GM12891 (cell line): Measurements from ENCODE around the gene PITPNM1.

Experiments used
- POLR2A ChIP-seq: IDR thresholded peaks from 2 replicates; pipeline ENCODE4 v1.6.1; 2011; ENCODE audit warnings: low read depth, low read length, control low read depth
- POLR2AphosphoS5 ChIP-seq: IDR thresholded peaks from 2 replicates; pipeline ENCODE4 v1.6.1; 2011; ENCODE audit warnings: low read depth, low read length, control low read depth
- POU2F2 ChIP-seq: IDR thresholded peaks from 2 replicates; pipeline ENCODE4 v1.6.1; 2011; ENCODE audit warnings: low read depth, mild to moderate bottlenecking, control low read depth, low read length, moderate library complexity
- TAF1 ChIP-seq: IDR thresholded peaks from 2 replicates; pipeline ENCODE4 v1.6.1; 2011; ENCODE audit warnings: low read depth, low read length, control low read depth

GRCh38 chr11:67482275-67482826, 22.8 kb downstream of the PITPNM1 start:
- TF ChIP-seq POLR2A (no peak), POLR2AphosphoS5 (no peak), TAF1 (no peak), POU2F2 (no peak)
